Activated gamma-delta T cell (primary cell): ENCODE data around the gene ADAMTS8.
"Not testable (repeated sequence)": the region's sequence is repeated elsewhere in the genome, so short reads cannot be mapped to it uniquely, and the experiment has no call there.

Experiments used
- DNase-seq: peaks from one replicate; lab custom pipeline; 2025; lab: John Stamatoyannopoulos, UW

Gene ADAMTS8

GRCh38 chr11:130438401-130439159 is 10.2 kb upstream of the ADAMTS8 start:
- DNase-seq, result not testable (repeated sequence)

GRCh38 chr11:130437848-130438247 is 9.4 kb upstream of the ADAMTS8 start:
- DNase-seq, result no peak

- DNase-seq, result no peak
These were observed 7.8 kb upstream of the ADAMTS8 start for GRCh38 chr11:130436171-130436570.

GRCh38 chr11:130435671-130436070 is 7.3 kb upstream of the ADAMTS8 start:
- no peak for DNase-seq

GRCh38 chr11:130434521-130435223 is 6.3 kb upstream of the ADAMTS8 start:
- no peak for DNase-seq

GRCh38 chr11:130433357-130433756 is 4.9 kb upstream of the ADAMTS8 start:
- no peak for DNase-seq

- DNase-seq, result no peak
These were observed 3.4 kb upstream of the ADAMTS8 start for GRCh38 chr11:130431801-130432200.

GRCh38 chr11:130431331-130431773 is 2.9 kb upstream of the ADAMTS8 start:
- DNase-seq, result no peak

- DNase-seq, result no peak
These were observed 1.6 kb upstream of the ADAMTS8 start for GRCh38 chr11:130429983-130430382.

- no peak for DNase-seq
These were observed 792 bp upstream of the ADAMTS8 start for GRCh38 chr11:130429120-130429681.

GRCh38 chr11:130427581-130428315 is 661 bp downstream of the ADAMTS8 start:
- no peak for DNase-seq

- no peak for DNase-seq
These were observed 1.5 kb downstream of the ADAMTS8 start for GRCh38 chr11:130426837-130427341.

- no peak for DNase-seq
These were observed 2.1 kb downstream of the ADAMTS8 start for GRCh38 chr11:130426223-130426836.

- DNase-seq, result no peak
These were observed 3.3 kb downstream of the ADAMTS8 start for GRCh38 chr11:130425156-130425555.

GRCh38 chr11:130424613-130425140 is 3.7 kb downstream of the ADAMTS8 start:
- no peak for DNase-seq

GRCh38 chr11:130423541-130424142 is 4.8 kb downstream of the ADAMTS8 start:
- DNase-seq, result no peak

GRCh38 chr11:130422251-130422995 is 6.0 kb downstream of the ADAMTS8 start:
- DNase-seq, result no peak

- no peak for DNase-seq
These were observed 6.7 kb downstream of the ADAMTS8 start for GRCh38 chr11:130421697-130422096.

GRCh38 chr11:130421199-130421585 is 7.2 kb downstream of the ADAMTS8 start:
- DNase-seq, result no peak

GRCh38 chr11:130420478-130421198 is 7.8 kb downstream of the ADAMTS8 start:
- no peak for DNase-seq
